NT2/D1 (cell line): Measurements from ENCODE around the gene TOP3B.

Experiments
- SUZ12 ChIP-seq: IDR thresholded peaks from 2 replicates; pipeline ENCODE4 v1.6.1; 2011; ENCODE audit not compliant: insufficient read length, insufficient read depth; ENCODE audit errors: extremely low read depth
- ZNF274 ChIP-seq: IDR thresholded peaks from 2 replicates; pipeline ENCODE4 v1.6.1; 2011; ENCODE audit warnings: mild to moderate bottlenecking, low read depth, low read length

DNA sequence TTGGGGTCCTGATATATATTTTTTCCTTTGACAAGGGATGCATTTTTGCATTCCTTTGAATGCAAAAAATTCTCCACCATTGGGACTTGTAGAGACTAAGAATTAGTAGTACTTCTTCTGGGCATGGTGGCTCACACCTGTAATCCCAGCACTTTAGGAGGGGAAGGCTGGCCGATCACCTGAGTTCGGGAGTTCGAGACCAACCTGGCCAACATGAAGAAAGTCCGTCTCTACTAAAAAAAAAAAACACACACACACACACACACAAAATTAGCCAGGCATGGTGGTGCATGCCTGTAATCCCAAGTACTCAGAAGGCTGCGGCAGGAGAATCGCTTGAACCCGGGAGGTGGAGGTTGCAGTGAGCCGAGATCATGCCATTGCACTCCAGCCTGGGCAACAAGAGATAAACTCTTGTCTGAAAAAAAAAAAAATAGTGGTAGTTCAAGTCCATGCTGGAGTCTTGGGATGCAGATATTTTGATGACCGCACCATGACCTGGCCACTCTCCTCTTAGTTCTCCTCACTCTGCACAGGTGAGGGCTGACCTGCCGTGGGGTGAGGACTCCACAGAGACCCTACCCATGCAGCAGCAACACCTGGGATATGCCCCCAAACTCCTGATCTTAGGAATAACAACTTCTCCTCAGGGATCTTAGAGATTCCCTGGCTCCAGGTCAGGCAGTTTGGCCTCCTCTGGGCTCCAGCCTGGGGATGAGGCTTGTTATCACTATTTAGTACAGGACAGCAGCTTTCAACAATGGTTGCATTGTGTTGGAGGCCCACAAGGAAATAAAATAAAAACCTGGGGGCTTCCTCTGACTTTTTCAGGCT, 36.5 kb upstream of the TOP3B start:
- TF ChIP-seq SUZ12, result no peak
- TF ChIP-seq ZNF274, result no peak
